GM06990 (cell line): ENCODE data around the gene HRCT1.
"Not testable (repeated sequence)": the region's sequence is repeated elsewhere in the genome, so short reads cannot be mapped to it uniquely, and the experiment has no call there.

Source experiments
- DNase-seq: peaks from one replicate; pipeline ENCODE4 v3.0.0-alpha.2; 2011; ENCODE audit not compliant: insufficient read length; ENCODE audit errors: extremely low read depth
- H3K27me3 ChIP-seq: replicated peaks from 2 replicates; pipeline ENCODE4 v1.6.0; 2011; ENCODE audit warnings: low read length; ENCODE audit not compliant: control insufficient read depth, insufficient read depth
- H3K36me3 ChIP-seq: 2 replicates; pipeline ENCODE4 v1.5.1; 2011; ENCODE audit warnings: low read length; ENCODE audit not compliant: control insufficient read depth, insufficient read depth
- H3K4me3 ChIP-seq: replicated peaks from 2 replicates; pipeline ENCODE4 v1.5.1; 2011; ENCODE audit warnings: low read depth, mild to moderate bottlenecking, control low read depth, low read length
- CTCF ChIP-seq: IDR thresholded peaks from 2 replicates; pipeline ENCODE4 v1.5.1; 2011; ENCODE audit warnings: low read length, control low read depth, mild to moderate bottlenecking, inconsistent platforms; ENCODE audit not compliant: insufficient read depth, poor library complexity, severe bottlenecking

The HRCT1 gene

GRCh38 chr9:35896570-35896969 lies 9.4 kb upstream of the HRCT1 start:
- Histone ChIP-seq H3K36me3 (no peaks in the 10 kb centered on the region), H3K4me3 (no peak overlapping the region), H3K27me3 (no peaks in the 10 kb centered on the region)
- DNase-seq, result no peak
- TF ChIP-seq CTCF, result no peak

DNA sequence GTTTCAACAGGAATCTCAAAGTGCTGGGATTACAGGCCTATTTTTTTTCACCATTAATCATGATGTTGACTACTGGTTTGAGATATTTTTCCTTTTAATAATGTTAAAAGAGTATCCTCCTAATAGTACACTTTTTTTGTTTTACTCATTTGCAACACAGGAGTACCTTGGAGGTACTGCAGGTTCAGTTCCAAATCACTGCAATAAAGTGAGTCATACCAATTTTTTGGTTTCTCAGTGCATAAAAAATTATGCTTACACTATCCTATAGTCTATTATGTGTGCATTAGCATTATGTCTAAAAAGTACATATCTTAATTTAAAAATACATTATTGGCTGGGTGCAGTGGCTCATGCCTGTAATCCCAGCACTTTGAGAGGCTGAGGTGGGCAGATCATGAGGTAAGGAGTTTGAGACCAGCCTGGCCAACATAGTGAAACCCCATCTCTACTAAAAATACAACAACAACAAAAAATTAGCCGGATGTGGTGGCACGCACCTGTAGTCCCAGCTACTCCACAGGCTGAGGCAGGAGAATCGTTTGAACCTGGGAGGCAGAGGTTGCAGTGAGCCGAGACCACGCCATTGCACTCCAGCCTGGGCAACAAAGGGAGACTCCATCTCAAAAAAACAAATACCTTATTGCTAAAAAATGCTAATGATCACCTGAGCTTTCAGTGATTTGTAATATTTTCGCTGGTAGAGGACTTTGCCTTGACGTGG lies 8.5 kb upstream of the HRCT1 start:
- not testable (repeated sequence) for DNase-seq, H3K27me3 ChIP-seq, H3K36me3 ChIP-seq, H3K4me3 ChIP-seq

GRCh38 chr9:35898337-35898736 lies 7.7 kb upstream of the HRCT1 start:
- no peak for DNase-seq
- Histone ChIP-seq H3K4me3 (no peak overlapping the region), H3K27me3 (peaks cover 1% of the 10 kb centered on the region), H3K36me3 (no peaks in the 10 kb centered on the region)
- TF ChIP-seq CTCF, result no peak

GRCh38 chr9:35899021-35899420 lies 7.0 kb upstream of the HRCT1 start:
- TF ChIP-seq CTCF, result no peak
- no peak for DNase-seq
- Histone ChIP-seq H3K36me3 (no peaks in the 10 kb centered on the region), H3K27me3 (peaks cover 1% of the 10 kb centered on the region), H3K4me3 (no peak overlapping the region)

- Histone ChIP-seq H3K27me3 (peaks cover 1% of the 10 kb centered on the region), H3K4me3 (no peak overlapping the region), H3K36me3 (no peaks in the 10 kb centered on the region)
- TF ChIP-seq CTCF, result peak; percentile 51
- DNase-seq, result no peak
These were observed 3.0 kb upstream of the HRCT1 start for GRCh38 chr9:35903049-35903448.

DNA sequence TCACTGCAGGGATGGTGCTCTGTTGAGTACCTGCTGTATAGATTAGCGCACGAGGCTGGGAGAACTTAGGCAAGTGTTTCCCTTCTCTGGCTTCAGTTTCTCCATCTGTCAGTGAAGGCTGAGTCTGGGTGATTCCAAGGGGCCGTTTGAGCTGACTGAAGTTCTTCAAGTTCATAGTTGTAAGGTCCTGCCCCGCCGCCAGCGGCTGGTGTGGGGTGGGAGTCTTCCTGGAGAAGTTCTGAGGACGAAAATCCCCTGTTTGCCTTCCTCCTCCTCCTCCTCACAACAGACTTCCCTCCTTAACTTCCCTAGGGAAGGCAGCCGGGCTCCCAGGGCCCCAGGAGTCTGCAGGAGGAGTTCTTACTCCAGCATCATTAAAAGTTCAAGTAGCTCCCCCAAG lies 1.7 kb upstream of the HRCT1 start:
- Histone ChIP-seq H3K4me3 (no peak overlapping the region), H3K27me3 (peaks cover 1% of the 10 kb centered on the region), H3K36me3 (no peaks in the 10 kb centered on the region)
- DNase-seq, result no peak
- no peak for TF ChIP-seq CTCF
